ENCODE measurements around the gene TRAPPC11. TPM values are rescaled to one million over a fixed set of nuclear protein-coding genes. Genes with fewer than 3 reads are reported as not detected.

Gene TRAPPC11
- total and polyA plus RNA-seq, 2 of the 13 experiments (the other 11 are each of a cell fraction or from before 2014, with no cell fraction given) = 18.0 to 23.2 TPM

- TF ChIP-seq ZBTB10 (CRISPR knock-in tag; IDR thresholded peaks at IDR 0.05; ENCODE audit: borderline replicate concordance) (no peak), ZNF879 (CRISPR knock-in tag; IDR thresholded peaks at IDR 0.05) (peak; percentile 49; the same call in 1 of the 2 replicates), ZXDC (CRISPR knock-in tag; IDR thresholded peaks at IDR 0.05) (0 out of 2 replicates have a peak, but pooled peaks have one; percentile 6), PRPF4 (IDR thresholded peaks at IDR 0.05; ENCODE audit: low read depth, low read length, poor library complexity, severe bottlenecking) (no peak), TRAFD1 (CRISPR knock-in tag; IDR thresholded peaks at IDR 0.05; ENCODE audit: borderline replicate concordance) (no peak), ZNF232 (CRISPR knock-in tag; IDR thresholded peaks at IDR 0.05; ENCODE audit: borderline replicate concordance) (no peak; the same call in 1 of the 2 replicates), TSC22D2 (CRISPR knock-in tag; IDR thresholded peaks at IDR 0.05; ENCODE audit: borderline replicate concordance) (no peak), ZFY (CRISPR knock-in tag; IDR thresholded peaks at IDR 0.05) (peak; percentile 74; the same call in 1 of the 2 replicates), KLF12 (CRISPR knock-in tag; IDR thresholded peaks at IDR 0.05; ENCODE audit: borderline replicate concordance) (no peak), ZBTB7B (CRISPR knock-in tag; IDR thresholded peaks at IDR 0.05) (no peak), ZNF788 (CRISPR knock-in tag; IDR thresholded peaks at IDR 0.05; ENCODE audit: borderline replicate concordance) (no peak), BORCS8-MEF2B (CRISPR knock-in tag; IDR thresholded peaks at IDR 0.05) (peak; percentile 61), HHEX (CRISPR knock-in tag; IDR thresholded peaks at IDR 0.05) (no peak), SRSF9 (IDR thresholded peaks at IDR 0.05; ENCODE audit: borderline replicate concordance, insufficient read depth, low read depth, low read length, poor library complexity, severe bottlenecking) (no peak), TIGD3 (CRISPR knock-in tag; IDR thresholded peaks at IDR 0.05; ENCODE audit: borderline replicate concordance) (no peak), ZNF281 (CRISPR knock-in tag; IDR thresholded peaks at IDR 0.05; ENCODE audit: borderline replicate concordance) (no peak), SKI (IDR thresholded peaks at IDR 0.05; ENCODE audit: partially characterized antibody) (no peak)
These were observed 598 bp upstream of the TRAPPC11 start (continued) for GRCh38 chr4:183658362-183659028.
